HG03571 (cell line): ENCODE results near the gene SP100.
A peak's percentile ranks its signal among the peaks of the same experiment; 100 is the strongest.
"Not testable (repeated sequence)": the region's sequence is repeated elsewhere in the genome, so short reads cannot be mapped to it uniquely, and the experiment has no call there.

ENCODE experiments used
- ATAC-seq: cut with Tn5 transposase; IDR thresholded peaks from one replicate; pipeline ENCODE4 v1.9.1; 2021; ENCODE audit not compliant: unreplicated experiment

SP100 gene

GRCh38 chr2:230416061-230416721 is at the start of gene SP100:
SP100 (plus strand) TSS chr2:230416201; CDS start chr2:230416297, 96 bp downstream.
- peak; percentile 75 for ATAC-seq

- ATAC-seq, result no peak
Observed at GRCh38 chr2:230382108-230382507, 33.9 kb upstream of the SP100 start.

GRCh38 chr2:230383453-230383852 is 32.5 kb upstream of the SP100 start:
- no peak for ATAC-seq

- ATAC-seq, result no peak
Observed at GRCh38 chr2:230384986-230385385, 31.0 kb upstream of the SP100 start.

- no peak for ATAC-seq
Observed at GRCh38 chr2:230394301-230394700, 21.7 kb upstream of the SP100 start.

GRCh38 chr2:230398698-230399097 is 17.3 kb upstream of the SP100 start:
- not testable (repeated sequence) for ATAC-seq

GRCh38 chr2:230400041-230400440 is 16.0 kb upstream of the SP100 start:
- no peak for ATAC-seq

GRCh38 chr2:230400454-230400853 is 15.5 kb upstream of the SP100 start:
- no peak for ATAC-seq

- not testable (repeated sequence) for ATAC-seq
Observed at GRCh38 chr2:230401026-230401425, 15.0 kb upstream of the SP100 start.

GRCh38 chr2:230403746-230404145 is 12.3 kb upstream of the SP100 start:
- no peak for ATAC-seq

GRCh38 chr2:230405824-230406223 is 10.2 kb upstream of the SP100 start:
- ATAC-seq, result no peak

- ATAC-seq, result no peak
Observed at GRCh38 chr2:230408244-230408842, 7.7 kb upstream of the SP100 start.

GRCh38 chr2:230409316-230409715 is 6.7 kb upstream of the SP100 start:
- not testable (repeated sequence) for ATAC-seq

GRCh38 chr2:230410263-230410662 is 5.7 kb upstream of the SP100 start:
- ATAC-seq, result no peak

- no peak for ATAC-seq
Observed at GRCh38 chr2:230410861-230411569, 5.0 kb upstream of the SP100 start.

GRCh38 chr2:230411570-230412370 is 4.2 kb upstream of the SP100 start:
- peak; percentile 50 for ATAC-seq

- no peak for ATAC-seq
Observed at GRCh38 chr2:230412371-230412711, 3.7 kb upstream of the SP100 start.

GRCh38 chr2:230412846-230413245 is 3.2 kb upstream of the SP100 start:
- ATAC-seq, result no peak

GRCh38 chr2:230413479-230413878 is 2.5 kb upstream of the SP100 start:
- ATAC-seq, result no peak

- no peak for ATAC-seq
Observed at GRCh38 chr2:230414302-230414701, 1.7 kb upstream of the SP100 start.

- no peak for ATAC-seq
Observed at GRCh38 chr2:230417436-230417835, 1.4 kb downstream of the SP100 start.
